ENCODE data around the gene INHBC.

GRCh38 chr12:57452181-57452936, 17.8 kb downstream of the INHBC start:
- TF ChIP-seq CTCF (IDR thresholded peaks at IDR 0.05) (no peak), EZH2 (IDR thresholded peaks at IDR 0.05; ENCODE audit: borderline replicate concordance, insufficient read depth, low read depth, low read length, poor library complexity, severe bottlenecking) (no peak)

Measured in B cell (primary cell).